SK-N-SH (cell line): ENCODE data around the gene TTC21A.

ENCODE experiments used
- EZH2phosphoT487 ChIP-seq: fragments of 200-600 bp; sonication (generic); IDR thresholded peaks from 2 replicates; pipeline ENCODE4 v1.6.1; 2017; ENCODE audit warnings: low read depth, mixed run types, mild to moderate bottlenecking, antibody characterized with exemption, moderate library complexity, borderline replicate concordance
- FOXM1 ChIP-seq: IDR thresholded peaks from 2 replicates; pipeline ENCODE4 v1.4.0; 2012; ENCODE audit warnings: low read depth, mild to moderate bottlenecking
- GATA2 ChIP-seq: sonication (generic); formaldehyde crosslinking; IDR thresholded peaks from 2 replicates; pipeline ENCODE4 v1.5.0; 2020; ENCODE audit warnings: mild to moderate bottlenecking, missing genetic modification reagents
- MEF2A ChIP-seq: IDR thresholded peaks from 2 replicates; pipeline ENCODE4 v1.4.0; 2012; ENCODE audit warnings: low read depth, borderline replicate concordance
- POLR2AphosphoS5 ChIP-seq: IDR thresholded peaks from 2 replicates; pipeline ENCODE4 v1.6.1; 2012; ENCODE audit warnings: low read depth, low read length
- RXRA ChIP-seq: IDR thresholded peaks from 2 replicates; pipeline ENCODE4 v1.4.0; 2012; ENCODE audit warnings: low read depth, mild to moderate bottlenecking, borderline replicate concordance
- SIN3A ChIP-seq: IDR thresholded peaks from 2 replicates; pipeline ENCODE4 v1.6.1; 2012; ENCODE audit warnings: low read depth, mild to moderate bottlenecking, low read length, moderate library complexity, borderline replicate concordance
- YY1 ChIP-seq: IDR thresholded peaks from 2 replicates; pipeline ENCODE4 v1.4.0; 2012; ENCODE audit warnings: low read depth, mild to moderate bottlenecking
- TF ChIP-seq, protein P1 (sequence below): fragments of 200-600 bp; sonication (generic); IDR thresholded peaks from 2 replicates; pipeline ENCODE4 v1.6.1; 2017; ENCODE audit warnings: antibody characterized with exemption, mild to moderate bottlenecking, moderate library complexity
- TF ChIP-seq, protein P2 (sequence below): IDR thresholded peaks from 2 replicates; pipeline ENCODE4; 2012
- TF ChIP-seq, protein P3 (sequence below): IDR thresholded peaks from 2 replicates; pipeline ENCODE4 v1.6.1; 2012; ENCODE audit warnings: mild to moderate bottlenecking, low read depth, low read length, moderate library complexity
- TF ChIP-seq, protein P4 (sequence below): IDR thresholded peaks from 2 replicates; pipeline ENCODE4 v1.4.0; 2012; ENCODE audit warnings: low read depth

DNA sequence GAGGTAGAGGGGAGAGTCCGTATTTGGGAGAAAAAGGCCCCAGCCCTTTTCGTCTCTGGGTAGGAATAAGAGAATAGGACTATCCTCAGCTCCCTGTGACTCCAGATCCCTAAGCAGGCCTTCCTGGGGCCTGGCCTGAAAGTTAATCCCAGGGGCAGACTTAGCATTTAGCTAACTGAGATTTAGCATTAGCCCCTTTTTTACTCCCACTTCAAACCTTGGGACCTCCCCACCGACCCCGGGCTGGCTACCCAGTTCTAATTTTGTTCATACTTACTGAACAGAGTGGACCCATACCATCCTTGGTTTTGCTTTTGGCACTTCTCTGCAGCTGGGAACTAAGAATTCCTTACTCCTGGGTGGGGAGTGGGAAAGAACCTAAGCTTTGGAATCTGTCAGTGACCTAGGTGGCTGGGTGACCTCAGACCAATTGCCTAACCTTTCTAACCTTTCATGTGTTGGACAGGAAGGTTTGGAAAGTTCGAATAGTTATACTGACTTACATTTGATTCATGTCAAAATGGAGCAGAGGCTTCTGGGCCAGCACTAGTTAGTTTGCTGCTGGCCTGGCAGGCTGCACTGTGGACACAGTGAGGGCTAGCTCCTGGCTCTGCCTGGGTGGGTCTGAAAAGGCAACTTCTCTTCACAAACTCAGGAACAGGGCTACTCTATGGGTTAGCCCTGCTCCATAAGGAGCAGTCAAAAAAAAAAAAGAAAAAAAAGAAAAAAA, 11.6 kb downstream of the TTC21A start:
- TF ChIP-seq SIN3A (no peak), GATA2 (no peak), EZH2phosphoT487 (no peak), FOXM1 (no peak), YY1 (no peak), POLR2AphosphoS5 (no peak), RXRA (no peak), MEF2A (no peak)
- TF ChIP-seq, protein P1, sequence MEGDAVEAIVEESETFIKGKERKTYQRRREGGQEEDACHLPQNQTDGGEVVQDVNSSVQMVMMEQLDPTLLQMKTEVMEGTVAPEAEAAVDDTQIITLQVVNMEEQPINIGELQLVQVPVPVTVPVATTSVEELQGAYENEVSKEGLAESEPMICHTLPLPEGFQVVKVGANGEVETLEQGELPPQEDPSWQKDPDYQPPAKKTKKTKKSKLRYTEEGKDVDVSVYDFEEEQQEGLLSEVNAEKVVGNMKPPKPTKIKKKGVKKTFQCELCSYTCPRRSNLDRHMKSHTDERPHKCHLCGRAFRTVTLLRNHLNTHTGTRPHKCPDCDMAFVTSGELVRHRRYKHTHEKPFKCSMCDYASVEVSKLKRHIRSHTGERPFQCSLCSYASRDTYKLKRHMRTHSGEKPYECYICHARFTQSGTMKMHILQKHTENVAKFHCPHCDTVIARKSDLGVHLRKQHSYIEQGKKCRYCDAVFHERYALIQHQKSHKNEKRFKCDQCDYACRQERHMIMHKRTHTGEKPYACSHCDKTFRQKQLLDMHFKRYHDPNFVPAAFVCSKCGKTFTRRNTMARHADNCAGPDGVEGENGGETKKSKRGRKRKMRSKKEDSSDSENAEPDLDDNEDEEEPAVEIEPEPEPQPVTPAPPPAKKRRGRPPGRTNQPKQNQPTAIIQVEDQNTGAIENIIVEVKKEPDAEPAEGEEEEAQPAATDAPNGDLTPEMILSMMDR: no peak
- TF ChIP-seq, protein P2, sequence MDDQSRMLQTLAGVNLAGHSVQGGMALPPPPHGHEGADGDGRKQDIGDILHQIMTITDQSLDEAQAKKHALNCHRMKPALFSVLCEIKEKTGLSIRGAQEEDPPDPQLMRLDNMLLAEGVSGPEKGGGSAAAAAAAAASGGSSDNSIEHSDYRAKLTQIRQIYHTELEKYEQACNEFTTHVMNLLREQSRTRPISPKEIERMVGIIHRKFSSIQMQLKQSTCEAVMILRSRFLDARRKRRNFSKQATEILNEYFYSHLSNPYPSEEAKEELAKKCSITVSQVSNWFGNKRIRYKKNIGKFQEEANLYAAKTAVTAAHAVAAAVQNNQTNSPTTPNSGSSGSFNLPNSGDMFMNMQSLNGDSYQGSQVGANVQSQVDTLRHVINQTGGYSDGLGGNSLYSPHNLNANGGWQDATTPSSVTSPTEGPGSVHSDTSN: no peak
- TF ChIP-seq, protein P3, sequence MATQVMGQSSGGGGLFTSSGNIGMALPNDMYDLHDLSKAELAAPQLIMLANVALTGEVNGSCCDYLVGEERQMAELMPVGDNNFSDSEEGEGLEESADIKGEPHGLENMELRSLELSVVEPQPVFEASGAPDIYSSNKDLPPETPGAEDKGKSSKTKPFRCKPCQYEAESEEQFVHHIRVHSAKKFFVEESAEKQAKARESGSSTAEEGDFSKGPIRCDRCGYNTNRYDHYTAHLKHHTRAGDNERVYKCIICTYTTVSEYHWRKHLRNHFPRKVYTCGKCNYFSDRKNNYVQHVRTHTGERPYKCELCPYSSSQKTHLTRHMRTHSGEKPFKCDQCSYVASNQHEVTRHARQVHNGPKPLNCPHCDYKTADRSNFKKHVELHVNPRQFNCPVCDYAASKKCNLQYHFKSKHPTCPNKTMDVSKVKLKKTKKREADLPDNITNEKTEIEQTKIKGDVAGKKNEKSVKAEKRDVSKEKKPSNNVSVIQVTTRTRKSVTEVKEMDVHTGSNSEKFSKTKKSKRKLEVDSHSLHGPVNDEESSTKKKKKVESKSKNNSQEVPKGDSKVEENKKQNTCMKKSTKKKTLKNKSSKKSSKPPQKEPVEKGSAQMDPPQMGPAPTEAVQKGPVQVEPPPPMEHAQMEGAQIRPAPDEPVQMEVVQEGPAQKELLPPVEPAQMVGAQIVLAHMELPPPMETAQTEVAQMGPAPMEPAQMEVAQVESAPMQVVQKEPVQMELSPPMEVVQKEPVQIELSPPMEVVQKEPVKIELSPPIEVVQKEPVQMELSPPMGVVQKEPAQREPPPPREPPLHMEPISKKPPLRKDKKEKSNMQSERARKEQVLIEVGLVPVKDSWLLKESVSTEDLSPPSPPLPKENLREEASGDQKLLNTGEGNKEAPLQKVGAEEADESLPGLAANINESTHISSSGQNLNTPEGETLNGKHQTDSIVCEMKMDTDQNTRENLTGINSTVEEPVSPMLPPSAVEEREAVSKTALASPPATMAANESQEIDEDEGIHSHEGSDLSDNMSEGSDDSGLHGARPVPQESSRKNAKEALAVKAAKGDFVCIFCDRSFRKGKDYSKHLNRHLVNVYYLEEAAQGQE: no peak
- TF ChIP-seq, protein P4, sequence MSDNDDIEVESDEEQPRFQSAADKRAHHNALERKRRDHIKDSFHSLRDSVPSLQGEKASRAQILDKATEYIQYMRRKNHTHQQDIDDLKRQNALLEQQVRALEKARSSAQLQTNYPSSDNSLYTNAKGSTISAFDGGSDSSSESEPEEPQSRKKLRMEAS: no peak
